ENCODE results near the gene MTCL1.
"Not testable (repeated sequence)": the region's sequence is repeated elsewhere in the genome, so short reads cannot be mapped to it uniquely, and the experiment has no call there.

The MTCL1 gene

GRCh38 chr18:8752329-8752728 lies 47.0 kb downstream of the MTCL1 start:
- no peak for DNase-seq (ENCODE audit: low read depth, low spot score)
- H3K27me3 ChIP-seq (ENCODE audit: insufficient read depth, insufficient read length), result no peaks in the 10 kb centered on the region
- no peak for TF ChIP-seq ZNF274 (IDR thresholded peaks at IDR 0.05; ENCODE audit: low read depth, low read length)
- no peak for TF ChIP-seq YY1 (IDR thresholded peaks at IDR 0.05; ENCODE audit: insufficient read depth, insufficient read length)
- no peak for TF ChIP-seq SUZ12 (IDR thresholded peaks at IDR 0.05; ENCODE audit: extremely low read depth, insufficient read depth, insufficient read length)
- no peak overlapping the region for H3K4me3 ChIP-seq (ENCODE audit: insufficient read length, low read depth)
- H3K36me3 ChIP-seq (ENCODE audit: insufficient read depth, insufficient read length, low read length), result peaks cover 59% of the 10 kb centered on the region
- no peaks in the 10 kb centered on the region for H3K9me3 ChIP-seq (ENCODE audit: insufficient read depth, low read length)
- peaks cover 2% of the 10 kb centered on the region for H3K4me1 ChIP-seq (ENCODE audit: insufficient read depth, insufficient read length)
- no peak overlapping the region for H3K9ac ChIP-seq (ENCODE audit: insufficient read length, low read depth)

GRCh38 chr18:8754995-8755960 lies 49.9 kb downstream of the MTCL1 start:
- Histone ChIP-seq H3K4me1 (ENCODE audit: insufficient read depth, insufficient read length) (no peaks in the 10 kb centered on the region), H3K9me3 (ENCODE audit: insufficient read depth, low read length) (no peaks in the 10 kb centered on the region; the same call in 1 of the 2 replicates), H3K4me3 (ENCODE audit: insufficient read length, low read depth) (no peak overlapping the region), H3K9ac (ENCODE audit: insufficient read length, low read depth) (no peak overlapping the region), H3K27me3 (ENCODE audit: insufficient read depth, insufficient read length) (no peaks in the 10 kb centered on the region), H3K36me3 (ENCODE audit: insufficient read depth, insufficient read length, low read length) (peaks cover 42% of the 10 kb centered on the region)
- DNase-seq (ENCODE audit: low read depth, low spot score), result no peak
- no peak for TF ChIP-seq ZNF274 (IDR thresholded peaks at IDR 0.05; ENCODE audit: low read depth, low read length)
- TF ChIP-seq SUZ12 (IDR thresholded peaks at IDR 0.05; ENCODE audit: extremely low read depth, insufficient read depth, insufficient read length), result no peak
- no peak for TF ChIP-seq YY1 (IDR thresholded peaks at IDR 0.05; ENCODE audit: insufficient read depth, insufficient read length)

GRCh38 chr18:8756571-8756970 lies 51.2 kb downstream of the MTCL1 start:
- Histone ChIP-seq H3K27me3 (ENCODE audit: insufficient read depth, insufficient read length) (no peaks in the 10 kb centered on the region), H3K4me1 (ENCODE audit: insufficient read depth, insufficient read length) (no peaks in the 10 kb centered on the region), H3K9ac (ENCODE audit: insufficient read length, low read depth) (no peak overlapping the region), H3K9me3 (ENCODE audit: insufficient read depth, low read length) (peaks cover 12% of the 10 kb centered on the region), H3K36me3 (ENCODE audit: insufficient read depth, insufficient read length, low read length) (peaks cover 35% of the 10 kb centered on the region), H3K4me3 (ENCODE audit: insufficient read length, low read depth) (no peak overlapping the region)
- TF ChIP-seq SUZ12 (IDR thresholded peaks at IDR 0.05; ENCODE audit: extremely low read depth, insufficient read depth, insufficient read length), result no peak
- no peak for TF ChIP-seq ZNF274 (IDR thresholded peaks at IDR 0.05; ENCODE audit: low read depth, low read length)
- TF ChIP-seq YY1 (IDR thresholded peaks at IDR 0.05; ENCODE audit: insufficient read depth, insufficient read length), result no peak
- DNase-seq (ENCODE audit: low read depth, low spot score), result no peak

- Histone ChIP-seq H3K27me3 (ENCODE audit: insufficient read depth, insufficient read length) (no peaks in the 10 kb centered on the region), H3K4me3 (ENCODE audit: insufficient read length, low read depth) (no peak overlapping the region), H3K9ac (ENCODE audit: insufficient read length, low read depth) (no peak overlapping the region), H3K36me3 (ENCODE audit: insufficient read depth, insufficient read length, low read length) (peaks cover 42% of the 10 kb centered on the region), H3K4me1 (ENCODE audit: insufficient read depth, insufficient read length) (no peaks in the 10 kb centered on the region), H3K9me3 (ENCODE audit: insufficient read depth, low read length) (peaks cover 17% of the 10 kb centered on the region)
- no peak for DNase-seq (ENCODE audit: low read depth, low spot score)
- TF ChIP-seq YY1 (IDR thresholded peaks at IDR 0.05; ENCODE audit: insufficient read depth, insufficient read length) (no peak), SUZ12 (IDR thresholded peaks at IDR 0.05; ENCODE audit: extremely low read depth, insufficient read depth, insufficient read length) (no peak), ZNF274 (IDR thresholded peaks at IDR 0.05; ENCODE audit: low read depth, low read length) (no peak)
Observed at GRCh38 chr18:8757396-8757997, 52.1 kb downstream of the MTCL1 start.

- Histone ChIP-seq H3K36me3 (ENCODE audit: insufficient read depth, insufficient read length, low read length) (peaks cover 42% of the 10 kb centered on the region), H3K27me3 (ENCODE audit: insufficient read depth, insufficient read length) (no peaks in the 10 kb centered on the region), H3K9me3 (ENCODE audit: insufficient read depth, low read length) (peaks cover 17% of the 10 kb centered on the region), H3K9ac (ENCODE audit: insufficient read length, low read depth) (no peak overlapping the region), H3K4me1 (ENCODE audit: insufficient read depth, insufficient read length) (no peaks in the 10 kb centered on the region), H3K4me3 (ENCODE audit: insufficient read length, low read depth) (no peak overlapping the region)
- DNase-seq (ENCODE audit: low read depth, low spot score), result no peak
- TF ChIP-seq ZNF274 (IDR thresholded peaks at IDR 0.05; ENCODE audit: low read depth, low read length) (no peak), SUZ12 (IDR thresholded peaks at IDR 0.05; ENCODE audit: extremely low read depth, insufficient read depth, insufficient read length) (no peak), YY1 (IDR thresholded peaks at IDR 0.05; ENCODE audit: insufficient read depth, insufficient read length) (no peak)
Observed at GRCh38 chr18:8758466-8758865, 53.1 kb downstream of the MTCL1 start.

- no peak for TF ChIP-seq SUZ12 (IDR thresholded peaks at IDR 0.05; ENCODE audit: extremely low read depth, insufficient read depth, insufficient read length)
- H3K36me3 ChIP-seq (ENCODE audit: insufficient read depth, insufficient read length, low read length), result peaks cover 38% of the 10 kb centered on the region
- DNase-seq (ENCODE audit: low read depth, low spot score), result no peak
Observed at GRCh38 chr18:8760984-8761383, 55.6 kb downstream of the MTCL1 start.

GRCh38 chr18:8761535-8761934 lies 56.2 kb downstream of the MTCL1 start:
- H3K27me3 ChIP-seq (ENCODE audit: insufficient read depth, insufficient read length); H3K4me3 ChIP-seq (ENCODE audit: insufficient read length, low read depth); H3K4me1 ChIP-seq (ENCODE audit: insufficient read depth, insufficient read length); DNase-seq (ENCODE audit: low read depth, low spot score); H3K9ac ChIP-seq (ENCODE audit: insufficient read length, low read depth): not testable (repeated sequence)
- peaks cover 17% of the 10 kb centered on the region for H3K9me3 ChIP-seq (ENCODE audit: insufficient read depth, low read length)
- peaks cover 40% of the 10 kb centered on the region for H3K36me3 ChIP-seq (ENCODE audit: insufficient read depth, insufficient read length, low read length)

More at GRCh38 chr18:8760984-8761383, 55.6 kb downstream of the MTCL1 start:
- Histone ChIP-seq H3K4me1 (ENCODE audit: insufficient read depth, insufficient read length) (peaks cover 4% of the 10 kb centered on the region), H3K4me3 (ENCODE audit: insufficient read length, low read depth) (no peak overlapping the region), H3K27me3 (ENCODE audit: insufficient read depth, insufficient read length) (no peaks in the 10 kb centered on the region), H3K9me3 (ENCODE audit: insufficient read depth, low read length) (peaks cover 17% of the 10 kb centered on the region), H3K9ac (ENCODE audit: insufficient read length, low read depth) (no peak overlapping the region)

All from NT2/D1 (cell line).